Measurements from ENCODE around the gene MFN2.

MFN2 gene

GRCh38 chr1:11960276-11960675 is 20.0 kb upstream of the MFN2 start:
- DNase-seq, result no peak

- peak in 3 of 51 donors; percentile 8 to 15 (median 11) for DNase-seq
Observed at GRCh38 chr1:11960715-11961114, 19.5 kb upstream of the MFN2 start.

GRCh38 chr1:11961230-11961629 is 19.0 kb upstream of the MFN2 start:
- DNase-seq, result peak in 6 of 51 donors; percentile 10 to 35 (median 16)

GRCh38 chr1:11963622-11964021 is 16.6 kb upstream of the MFN2 start:
- DNase-seq, result no peak

GRCh38 chr1:11964656-11965055 is 15.6 kb upstream of the MFN2 start:
- DNase-seq, result no peak

DNA sequence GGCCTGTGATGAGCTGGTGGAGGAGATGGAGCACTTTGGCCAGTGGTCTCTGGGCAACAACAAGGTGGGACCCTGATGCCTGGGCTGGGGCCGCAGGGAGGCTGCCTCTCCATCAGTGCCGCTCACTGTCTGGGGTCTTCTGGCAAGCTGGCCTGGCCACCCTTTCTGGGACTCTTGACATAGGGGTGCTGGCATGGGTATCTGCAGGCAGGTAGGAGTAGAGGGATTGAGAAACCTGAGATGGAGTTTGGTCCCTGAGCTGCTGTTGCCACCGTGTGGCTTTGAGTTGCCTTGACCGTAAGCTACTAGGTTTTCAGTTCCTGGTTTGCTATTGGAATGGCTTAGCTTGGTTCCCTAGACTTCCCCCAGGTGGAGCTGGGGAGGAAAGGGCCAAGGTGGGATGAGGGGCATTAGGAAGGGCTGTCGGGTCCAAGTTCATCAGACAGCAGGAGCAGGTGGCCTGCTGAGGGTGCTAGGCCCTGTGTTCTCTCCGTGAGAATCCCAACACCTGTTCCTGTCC is 13.2 kb upstream of the MFN2 start:
- DNase-seq, result peak in 3 of 51 donors; percentile 2 to 21 (median 20)

GRCh38 chr1:11970441-11971185 is 9.6 kb upstream of the MFN2 start:
- DNase-seq, result no peak

- no peak for DNase-seq
Observed at GRCh38 chr1:11977625-11978024, 2.6 kb upstream of the MFN2 start.

GRCh38 chr1:11978301-11978700 is 1.9 kb upstream of the MFN2 start:
- no peak for DNase-seq

DNA sequence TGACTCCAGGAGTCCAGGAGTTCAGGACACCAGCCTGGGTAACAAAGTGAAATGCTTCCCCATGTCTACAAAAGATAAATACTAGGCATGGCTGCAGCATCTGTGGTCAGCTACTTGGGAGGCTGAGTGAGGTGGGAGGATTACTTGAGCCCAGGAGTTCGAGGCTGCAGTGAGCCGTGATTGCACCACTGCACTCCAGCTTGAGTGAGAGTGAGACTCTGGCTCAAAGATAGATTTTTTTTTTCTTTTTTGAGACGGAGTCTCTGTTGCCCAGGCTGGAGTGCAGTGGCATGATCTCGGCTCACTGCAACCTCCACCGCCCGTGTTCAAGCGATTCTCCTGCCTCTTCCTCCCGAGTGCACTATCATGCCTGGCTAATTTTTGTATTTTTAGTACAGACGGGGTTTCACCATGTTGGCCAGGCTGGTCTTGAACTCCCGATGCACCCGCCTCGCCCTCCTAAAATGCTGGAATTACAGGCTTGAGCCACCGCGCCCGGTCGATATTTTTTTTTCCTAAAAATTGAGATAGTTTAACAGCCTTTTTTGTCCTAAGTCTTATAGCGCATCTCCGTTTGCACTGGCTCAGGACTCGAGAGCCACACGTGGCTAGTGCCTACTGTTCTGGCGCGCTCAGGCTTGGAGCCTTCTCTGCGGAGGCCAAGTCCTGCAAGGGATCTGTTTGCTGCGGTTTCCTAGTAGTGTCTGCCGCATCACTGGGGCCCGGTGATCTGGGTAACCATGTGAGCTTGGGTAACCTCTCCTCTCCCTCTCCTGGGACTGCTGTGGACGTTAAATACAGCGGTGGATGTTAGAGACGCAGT is 1.0 kb upstream of the MFN2 start:
- peak in 24 of 51 donors; percentile 21 to 77 (median 60) for DNase-seq

GRCh38 chr1:11980676-11980972 is 380 bp downstream of the MFN2 start:
- DNase-seq, result peak in 1 of 51 donors; percentile 40

DNA sequence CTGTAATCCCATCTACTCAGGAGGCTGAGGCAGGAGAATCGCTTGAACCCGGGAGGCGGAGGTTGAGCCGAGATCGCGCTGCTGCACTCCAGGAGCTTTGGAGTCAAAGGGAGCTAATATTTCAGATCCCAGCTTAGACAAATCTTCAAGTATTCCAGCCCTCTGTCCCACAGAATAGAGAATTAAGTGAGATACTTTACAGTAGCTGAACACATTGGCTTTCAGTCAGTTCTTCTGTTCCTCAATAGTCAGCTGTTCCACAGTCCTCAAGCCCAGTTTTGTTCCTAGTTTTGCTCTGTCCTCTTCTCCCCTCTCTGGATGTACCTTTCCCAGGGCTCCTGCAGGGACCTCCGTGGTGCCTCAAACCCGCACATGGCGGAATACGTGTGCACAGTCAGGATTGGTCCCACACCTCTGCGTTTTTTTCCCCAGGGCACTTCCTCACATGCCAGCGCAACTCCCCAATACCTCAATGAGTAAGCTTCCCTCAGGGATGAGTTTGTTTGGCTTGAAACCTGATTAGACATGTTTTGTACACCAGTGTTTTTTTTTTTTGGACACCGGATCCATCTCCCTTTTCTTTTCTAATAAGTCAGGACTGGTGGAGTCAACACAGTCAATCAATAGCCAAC is 1.2 kb downstream of the MFN2 start:
- no peak for DNase-seq

DNA sequence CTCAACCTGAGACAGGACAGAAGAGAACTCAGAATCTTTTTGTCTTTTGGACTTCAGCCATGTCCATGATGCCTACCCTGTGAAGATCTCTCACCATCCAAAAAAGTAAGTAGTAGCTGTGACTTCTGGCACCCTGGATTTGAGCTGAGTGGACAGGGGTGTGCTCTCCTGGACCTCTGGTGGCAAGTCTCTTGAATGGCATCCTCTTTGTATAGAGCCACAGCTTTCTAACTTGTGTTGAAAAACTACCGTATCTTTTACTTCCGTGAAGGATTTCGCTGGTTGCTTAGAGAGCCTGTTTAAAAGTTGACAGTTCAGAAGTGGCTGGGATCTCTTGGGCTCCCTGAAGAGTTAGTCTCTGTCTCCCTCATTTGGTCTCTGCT is 1.8 kb downstream of the MFN2 start:
- no peak for DNase-seq

GRCh38 chr1:11984121-11984520 is 3.9 kb downstream of the MFN2 start:
- DNase-seq, result no peak

DNA sequence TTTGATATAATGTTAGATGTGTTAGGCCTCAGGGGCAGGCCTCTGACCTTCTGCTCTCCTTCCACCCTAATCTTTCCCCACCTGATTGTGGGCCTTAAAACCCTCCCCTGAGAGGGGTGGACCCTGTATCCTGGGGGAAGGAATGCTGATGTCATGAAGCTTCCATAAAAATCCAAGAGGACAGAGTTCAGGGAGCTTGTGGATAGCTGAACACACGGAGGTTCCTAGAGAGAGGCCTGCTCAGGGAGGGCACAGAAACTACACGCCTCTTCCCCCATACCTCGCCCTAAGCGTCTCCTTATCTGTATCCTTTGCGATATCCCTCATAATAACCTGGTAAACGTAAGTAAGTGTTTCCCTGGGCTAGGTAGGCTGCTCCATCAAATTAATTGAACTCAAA is 4.3 kb downstream of the MFN2 start:
- DNase-seq, result no peak

- no peak for DNase-seq
Observed at GRCh38 chr1:11985171-11985570, 4.9 kb downstream of the MFN2 start.

DNA sequence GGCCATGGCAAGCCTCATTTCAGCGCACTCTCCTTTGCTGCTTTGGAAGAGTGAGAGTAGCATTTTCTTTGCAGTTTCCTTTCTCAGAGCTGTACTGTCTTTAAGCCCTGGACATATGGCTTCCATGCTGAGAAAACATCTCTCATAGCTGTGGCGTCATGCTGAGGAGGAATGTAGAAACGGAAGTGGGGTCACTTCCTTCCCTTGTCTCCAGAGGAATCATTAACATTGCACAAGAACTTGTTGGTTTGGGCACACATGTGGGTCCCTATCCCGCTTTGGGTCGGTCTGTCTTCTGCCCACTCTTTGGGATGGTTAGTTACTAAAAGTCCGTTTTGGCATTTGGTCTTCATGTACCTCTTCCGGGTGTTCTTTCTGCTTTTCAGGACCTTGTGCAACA is 5.6 kb downstream of the MFN2 start:
- no peak for DNase-seq

DNA sequence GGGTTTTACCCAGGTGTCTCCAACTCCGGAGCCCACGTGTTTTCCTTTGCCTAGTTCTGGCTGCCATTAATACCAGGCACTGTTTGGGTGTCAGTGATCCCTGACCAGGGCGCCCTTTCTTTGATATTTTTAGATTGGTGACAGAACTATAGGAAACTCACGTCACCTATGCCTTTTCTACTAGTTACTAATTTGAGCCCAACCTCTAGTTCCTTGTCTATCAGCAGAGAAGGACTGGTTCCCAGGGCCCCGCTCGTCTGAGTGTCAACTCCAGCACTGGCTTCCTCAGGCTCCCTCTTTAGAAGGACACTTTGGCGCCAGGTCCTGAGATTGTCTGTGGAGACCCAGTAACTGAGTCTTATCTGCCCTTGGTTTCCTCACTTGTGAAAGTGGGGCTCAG is 9.4 kb downstream of the MFN2 start:
- no peak for DNase-seq

GRCh38 chr1:11990303-11991032 is 10.2 kb downstream of the MFN2 start:
- DNase-seq, result no peak

DNA sequence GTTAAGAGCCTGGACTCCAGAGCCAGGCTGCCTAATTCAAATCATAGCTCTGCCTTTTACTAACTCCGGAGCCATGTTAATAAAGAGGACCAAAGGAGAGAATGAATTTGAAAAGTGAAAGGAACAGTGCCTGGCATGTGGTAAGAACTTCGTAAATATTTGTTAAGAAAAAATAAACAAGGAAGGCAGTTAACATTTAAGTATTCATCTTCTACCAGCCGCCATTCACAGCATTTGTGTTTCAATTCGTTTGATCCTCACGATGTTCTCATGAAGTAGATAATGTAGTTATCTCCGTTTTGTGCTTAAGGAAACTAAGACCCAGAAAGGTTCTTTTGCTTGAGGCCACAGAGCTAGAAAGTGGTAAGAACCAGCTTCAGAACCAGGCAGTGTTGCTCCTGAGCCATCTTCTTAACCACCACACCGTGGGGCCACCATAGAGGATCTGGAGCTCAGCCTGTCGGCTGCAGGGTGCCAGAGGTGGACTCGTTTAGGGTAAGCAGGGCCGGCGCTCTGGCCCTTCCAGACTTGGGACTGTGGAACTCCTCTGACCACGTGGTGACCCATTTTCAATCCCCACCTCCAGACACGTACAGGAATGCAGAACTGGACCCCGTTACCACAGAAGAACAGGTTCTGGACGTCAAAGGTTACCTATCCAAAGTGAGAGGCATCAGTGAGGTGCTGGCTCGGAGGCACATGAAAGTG is 11.9 kb downstream of the MFN2 start:
- DNase-seq, result no peak

All from hypothalamus (tissue), 51 donors.